ENCODE results near the gene WDHD1.
"Not testable (repeated sequence)": the region's sequence is repeated elsewhere in the genome, so short reads cannot be mapped to it uniquely, and the experiment has no call there.

The WDHD1 gene

GRCh38 chr14:55071870-55072640, 45.2 kb upstream of the WDHD1 start:
- Mint-ChIP-seq H3K27me3 (ENCODE audit: low read depth, poor library complexity) (peaks cover 3% of the 10 kb centered on the region), H3K4me3 (no peak overlapping the region), H3K4me1 (peaks cover 38% of the 10 kb centered on the region), H3K27ac (peak overlapping the region; percentile 89), H3K9me3 (no peaks in the 10 kb centered on the region), H3K36me3 (ENCODE audit: low read depth) (peaks cover 9% of the 10 kb centered on the region)
- TF ChIP-seq CTCF (IDR thresholded peaks at IDR 0.05) = no peak
- DNase-seq = peak; percentile 12

- H3K27ac Mint-ChIP-seq = peak overlapping the region; percentile 45
- H3K4me3 Mint-ChIP-seq = no peak overlapping the region
- no peak for DNase-seq
- H3K9me3 Mint-ChIP-seq = no peaks in the 10 kb centered on the region
- peaks cover 3% of the 10 kb centered on the region for H3K27me3 Mint-ChIP-seq (ENCODE audit: low read depth, poor library complexity)
- H3K4me1 Mint-ChIP-seq = peaks cover 37% of the 10 kb centered on the region
- H3K36me3 Mint-ChIP-seq (ENCODE audit: low read depth) = peaks cover 19% of the 10 kb centered on the region
- TF ChIP-seq CTCF (IDR thresholded peaks at IDR 0.05) = no peak
Measured at GRCh38 chr14:55070981-55071411, 44.1 kb upstream of the WDHD1 start.

- H3K4me1 Mint-ChIP-seq = peaks cover 5% of the 10 kb centered on the region
- H3K27ac Mint-ChIP-seq = peak overlapping the region; percentile 50
- no peaks in the 10 kb centered on the region for H3K9me3 Mint-ChIP-seq
- peaks cover 63% of the 10 kb centered on the region for H3K36me3 Mint-ChIP-seq (ENCODE audit: low read depth)
- no peaks in the 10 kb centered on the region for H3K27me3 Mint-ChIP-seq (ENCODE audit: low read depth, poor library complexity)
- no peak overlapping the region for H3K4me3 Mint-ChIP-seq
- no peak for TF ChIP-seq CTCF (IDR thresholded peaks at IDR 0.05)
- no peak for DNase-seq
Measured at GRCh38 chr14:55066223-55066622, 39.3 kb upstream of the WDHD1 start.

DNA sequence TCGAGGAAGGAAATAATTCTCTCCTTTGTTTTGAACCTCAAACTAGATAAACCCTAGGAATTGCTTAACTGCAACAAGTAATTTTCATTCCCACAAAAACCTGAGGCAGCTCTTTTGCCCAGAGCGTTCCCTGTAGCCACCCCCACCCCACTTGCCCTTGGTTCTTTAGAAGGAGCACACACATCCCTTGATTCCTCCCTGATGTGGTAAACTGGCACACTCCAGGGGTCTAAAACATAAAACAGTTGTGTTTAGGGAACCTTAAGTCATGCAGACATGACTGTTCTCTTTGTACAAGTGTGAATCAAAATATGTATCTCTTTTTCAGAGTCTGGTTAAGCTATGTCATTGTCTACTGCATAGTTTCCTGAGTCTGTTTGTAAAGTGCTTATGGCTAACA, 38.5 kb upstream of the WDHD1 start:
- Mint-ChIP-seq H3K4me1 (no peaks in the 10 kb centered on the region), H3K36me3 (ENCODE audit: low read depth) (peaks cover 71% of the 10 kb centered on the region), H3K27ac (peak overlapping the region; percentile 42), H3K9me3 (no peaks in the 10 kb centered on the region), H3K27me3 (ENCODE audit: low read depth, poor library complexity) (no peaks in the 10 kb centered on the region), H3K4me3 (no peak overlapping the region)
- no peak for DNase-seq
- no peak for TF ChIP-seq CTCF (IDR thresholded peaks at IDR 0.05)

- H3K4me3 Mint-ChIP-seq; H3K27ac Mint-ChIP-seq; DNase-seq; H3K27me3 Mint-ChIP-seq (ENCODE audit: low read depth, poor library complexity); H3K9me3 Mint-ChIP-seq; H3K4me1 Mint-ChIP-seq: not testable (repeated sequence)
- peaks cover 75% of the 10 kb centered on the region for H3K36me3 Mint-ChIP-seq (ENCODE audit: low read depth)
Measured at GRCh38 chr14:55064896-55065295, 38.0 kb upstream of the WDHD1 start.

- TF ChIP-seq CTCF (IDR thresholded peaks at IDR 0.05) = no peak
- Mint-ChIP-seq H3K27ac (no peak overlapping the region), H3K4me3 (no peak overlapping the region), H3K9me3 (peaks cover 9% of the 10 kb centered on the region), H3K36me3 (ENCODE audit: low read depth) (peaks cover 94% of the 10 kb centered on the region), H3K4me1 (no peaks in the 10 kb centered on the region), H3K27me3 (ENCODE audit: low read depth, poor library complexity) (no peaks in the 10 kb centered on the region)
- no peak for DNase-seq
Measured at GRCh38 chr14:55062517-55063351, 35.8 kb upstream of the WDHD1 start.

Data from nephron progenitor cell (in vitro differentiated cells).